ENCODE results near the gene NCOR1.

Gene NCOR1

GRCh38 chr17:15981208-15981607 is 234.1 kb downstream of the NCOR1 start:
- DNase-seq (ENCODE audit: low read depth in 3 of 3, low spot score in 1 of 3) = no peak
